Stomach (tissue), 9 donors: ENCODE measurements around the gene WBP2NL. TPM values are rescaled to one million over a fixed set of nuclear protein-coding genes. Genes with fewer than 3 reads are reported as not detected.
A peak's percentile ranks its signal among the peaks of the same experiment; 100 is the strongest.

ENCODE experiments used
- DNase-seq, 2 donors: peaks; one replicate each; pipeline versions ENCODE4 v3.0.0 to v3.0.0-alpha.2; 2013 to 2019
- H3K27ac ChIP-seq, 5 donors: fragments of 200-600 bp in 4 of 5; sonication (generic) in 4 of 5; one replicate each; pipeline ENCODE4 v1.5.1; 2013 to 2019; ENCODE audit warnings: mild to moderate bottlenecking in 1 of 5, moderate library complexity in 1 of 5
- H3K27me3 ChIP-seq, 3 donors: fragments of 200-600 bp; sonication (generic); one replicate each; pipeline ENCODE4 v1.5.1; 2017 to 2019; ENCODE audit warnings: mixed run types in 1 of 3
- H3K36me3 ChIP-seq, 4 donors: fragments of 200-600 bp; sonication (generic); 1 replicate in 3 of 4; 2 replicates in 1 of 4; pipeline ENCODE4 v1.5.1; 2016 to 2019
- H3K4me1 ChIP-seq, 4 donors: fragments of 200-600 bp; sonication (generic); one replicate each; pipeline ENCODE4 v1.5.1; 2016 to 2019
- H3K4me3 ChIP-seq, 4 donors: fragments of 200-600 bp; sonication (generic) in 3 of 4; one replicate each; pipeline ENCODE4 v1.5.1; 2016 to 2019; ENCODE audit warnings: mild to moderate bottlenecking in 1 of 4
- H3K9me3 ChIP-seq, 4 donors: fragments of 200-600 bp; sonication (generic); one replicate each; pipeline ENCODE4 v1.5.1; 2016 to 2019
- CTCF ChIP-seq, 7 experiments: fragments of 450-650 bp in 4 of 7; fragments of 200-600 bp in 3 of 7; sonication (generic) in 3 of 7; IDR thresholded peaks; one replicate each; pipeline ENCODE4 v1.5.1; 2016 to 2019; ENCODE audit warnings: antibody characterized with exemption in 7 of 7, control low read depth in 2 of 7, mild to moderate bottlenecking in 1 of 7
- EP300 ChIP-seq: sonication (generic); formaldehyde crosslinking; IDR thresholded peaks from one replicate; pipeline ENCODE4 v1.6.1; 2017; ENCODE audit warnings: antibody characterized with exemption
- POLR2A ChIP-seq, 4 donors: fragments of 450-650 bp; IDR thresholded peaks; one replicate each; pipeline ENCODE4 v1.6.1; 2016; ENCODE audit warnings: antibody characterized with exemption in 4 of 4, control low read depth in 2 of 4, mild to moderate bottlenecking in 1 of 4, moderate library complexity in 1 of 4
- POLR2AphosphoS5 ChIP-seq, 3 donors: sonication (generic); formaldehyde crosslinking; IDR thresholded peaks; one replicate each; pipeline ENCODE4 v1.6.1; 2016; ENCODE audit warnings: antibody characterized with exemption in 3 of 3
- WGBS, 5 donors: extraction: QIAGEN DNeasy Blood & Tissue Kit in 3 of 5; methylation state at CpG; one replicate each; pipeline versions ENCODE4 v1.1.5 to v1.1.7; 2013 to 2018; 5-methylcytosine and 5-hydroxymethylcytosine counted together
- intact Hi-C: fragments of 100-400 bp; cut with DNase I; formaldehyde crosslinking; loops from one replicate; pipeline ENCODE4 v1.15.1; 2023; ENCODE audit warnings: low total_unique reads
- polyA plus RNA-seq, 3 donors: library from polyadenylated mRNA; stranded (reverse); fragments of 200-250 nt; gene quantifications; one replicate each; pipeline ENCODE4 v1.2.3, GENCODE V29; 2013
- total RNA-seq, 5 donors: library from RNA; depleted of rRNA; stranded (reverse); fragments of >200 nt; gene quantifications; one replicate each; pipeline versions ENCODE4 v1.1.0 to v1.2.3, GENCODE V29; 2014 to 2016
- donor health status: healthy with polysubstance abuse.
- donor health status: Bipolar disorder and iron deficiency.
- donor health status: healthy.

Gene WBP2NL
- total and polyA plus RNA-seq, 8 donors: 1.2 to 4.8 (median 1.2) TPM; not detected in 3

GRCh38 chr22:42060489-42060888, 61.9 kb downstream of the WBP2NL start:
- intact Hi-C loops: no loop called here
- TF ChIP-seq POLR2A (IDR thresholded peaks at IDR 0.05) (no peak), EP300 (no peak), CTCF (IDR thresholded peaks at IDR 0.05) (no peak), POLR2AphosphoS5 (IDR thresholded peaks at IDR 0.05) (no peak)
- Histone ChIP-seq H3K4me1 (no peaks in the 10 kb centered on the region), H3K27me3 (no peaks in the 10 kb centered on the region), H3K27ac (no peak overlapping the region), H3K9me3 (peaks cover 0 to 14% (median 5%) of the 10 kb centered on the region in 4 donors), H3K36me3 (peaks cover 19 to 74% (median 69%) of the 10 kb centered on the region in 4 donors), H3K4me3 (no peak overlapping the region)
- 82 to 98% (median 95%) methylated on average over 5 of the region's 5 CpGs for WGBS, 5 donors
- DNase-seq: no peak

GRCh38 chr22:42061041-42061440, 62.5 kb downstream of the WBP2NL start:
- DNase-seq: peak in 1 of 2 donors; percentile 8
- 91 to 96% (median 95%) methylated on average over 7 of the region's 7 CpGs for WGBS, 5 donors
- no peaks in the 10 kb centered on the region for H3K4me1 ChIP-seq
- H3K27ac ChIP-seq: no peak overlapping the region
- TF ChIP-seq POLR2A (IDR thresholded peaks at IDR 0.05) (no peak), POLR2AphosphoS5 (IDR thresholded peaks at IDR 0.05) (no peak), EP300 (no peak), CTCF (IDR thresholded peaks at IDR 0.05) (no peak)
- H3K36me3 ChIP-seq: peaks cover 24 to 80% (median 74%) of the 10 kb centered on the region in 4 donors
- intact Hi-C loops: no loop called here
- H3K27me3 ChIP-seq: no peaks in the 10 kb centered on the region
- peaks cover 0 to 14% (median 5%) of the 10 kb centered on the region in 4 donors for H3K9me3 ChIP-seq
- no peak overlapping the region for H3K4me3 ChIP-seq

GRCh38 chr22:42062506-42063170, 64.0 kb downstream of the WBP2NL start:
- DNase-seq: no peak
- Histone ChIP-seq H3K36me3 (peaks cover 38 to 96% (median 90%) of the 10 kb centered on the region in 4 donors), H3K27me3 (no peaks in the 10 kb centered on the region)

GRCh38 chr22:42064629-42065028, 66.0 kb downstream of the WBP2NL start:
- intact Hi-C loops: no loop called here
- no peaks in the 10 kb centered on the region for H3K9me3 ChIP-seq
- peaks cover 42 to 90% (median 82%) of the 10 kb centered on the region in 4 donors for H3K36me3 ChIP-seq
- WGBS, 5 donors: 65 to 88% (median 70%) methylated on average over 1 of the region's 1 CpG
- H3K27ac ChIP-seq: no peak overlapping the region
- peaks cover 2 to 18% (median 6%) of the 10 kb centered on the region in 4 donors for H3K4me1 ChIP-seq
- no peak overlapping the region for H3K4me3 ChIP-seq
- no peaks in the 10 kb centered on the region for H3K27me3 ChIP-seq
- no peak for DNase-seq
- TF ChIP-seq CTCF (IDR thresholded peaks at IDR 0.05): no peak
- no peak for TF ChIP-seq POLR2AphosphoS5 (IDR thresholded peaks at IDR 0.05)
- no peak for TF ChIP-seq EP300

More at GRCh38 chr22:42062506-42063170, 64.0 kb downstream of the WBP2NL start:
- no peak overlapping the region for H3K27ac ChIP-seq
- H3K9me3 ChIP-seq: no peaks in the 10 kb centered on the region
- intact Hi-C loops: no loop called here
- no peak for TF ChIP-seq POLR2A (IDR thresholded peaks at IDR 0.05)
- no peak for TF ChIP-seq EP300
- no peak for TF ChIP-seq POLR2AphosphoS5 (IDR thresholded peaks at IDR 0.05)
- TF ChIP-seq CTCF (IDR thresholded peaks at IDR 0.05): no peak
- no peaks in the 10 kb centered on the region for H3K4me1 ChIP-seq
- WGBS, 5 donors: 89 to 95% (median 89%) methylated on average over 10 of the region's 10 CpGs
- no peak overlapping the region for H3K4me3 ChIP-seq
